Measurements from ENCODE around the gene DUSP14.

DUSP14 gene

DNA sequence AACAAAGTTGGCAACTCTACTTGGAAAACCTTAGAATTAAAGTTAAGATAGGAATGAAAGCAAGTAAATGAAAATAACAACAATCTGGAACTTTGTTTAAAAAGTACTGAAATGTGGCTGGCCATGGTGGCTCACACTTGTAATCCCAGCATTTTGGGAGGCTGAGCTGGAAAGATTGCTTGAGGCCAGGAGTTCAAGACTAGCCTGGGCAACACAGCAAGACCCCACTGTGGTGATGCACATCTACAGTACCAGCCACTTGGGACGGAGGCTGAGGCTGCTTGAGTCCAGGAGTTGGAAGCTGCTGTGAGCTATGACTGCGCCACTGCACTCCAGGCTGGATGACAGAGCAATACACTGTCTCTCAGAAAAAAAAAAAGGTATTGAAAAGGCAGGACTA, 67.8 kb downstream of the DUSP14 start:
- no peak overlapping the region for H3K4me3 ChIP-seq (ENCODE audit: low read length)
- TF ChIP-seq, protein P1, sequence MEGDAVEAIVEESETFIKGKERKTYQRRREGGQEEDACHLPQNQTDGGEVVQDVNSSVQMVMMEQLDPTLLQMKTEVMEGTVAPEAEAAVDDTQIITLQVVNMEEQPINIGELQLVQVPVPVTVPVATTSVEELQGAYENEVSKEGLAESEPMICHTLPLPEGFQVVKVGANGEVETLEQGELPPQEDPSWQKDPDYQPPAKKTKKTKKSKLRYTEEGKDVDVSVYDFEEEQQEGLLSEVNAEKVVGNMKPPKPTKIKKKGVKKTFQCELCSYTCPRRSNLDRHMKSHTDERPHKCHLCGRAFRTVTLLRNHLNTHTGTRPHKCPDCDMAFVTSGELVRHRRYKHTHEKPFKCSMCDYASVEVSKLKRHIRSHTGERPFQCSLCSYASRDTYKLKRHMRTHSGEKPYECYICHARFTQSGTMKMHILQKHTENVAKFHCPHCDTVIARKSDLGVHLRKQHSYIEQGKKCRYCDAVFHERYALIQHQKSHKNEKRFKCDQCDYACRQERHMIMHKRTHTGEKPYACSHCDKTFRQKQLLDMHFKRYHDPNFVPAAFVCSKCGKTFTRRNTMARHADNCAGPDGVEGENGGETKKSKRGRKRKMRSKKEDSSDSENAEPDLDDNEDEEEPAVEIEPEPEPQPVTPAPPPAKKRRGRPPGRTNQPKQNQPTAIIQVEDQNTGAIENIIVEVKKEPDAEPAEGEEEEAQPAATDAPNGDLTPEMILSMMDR (conservative IDR thresholded peaks at IDR 0.05; ENCODE audit: low read depth, low read length) = no peak
- DNase-seq (ENCODE audit: low read depth) = no peak

DNA sequence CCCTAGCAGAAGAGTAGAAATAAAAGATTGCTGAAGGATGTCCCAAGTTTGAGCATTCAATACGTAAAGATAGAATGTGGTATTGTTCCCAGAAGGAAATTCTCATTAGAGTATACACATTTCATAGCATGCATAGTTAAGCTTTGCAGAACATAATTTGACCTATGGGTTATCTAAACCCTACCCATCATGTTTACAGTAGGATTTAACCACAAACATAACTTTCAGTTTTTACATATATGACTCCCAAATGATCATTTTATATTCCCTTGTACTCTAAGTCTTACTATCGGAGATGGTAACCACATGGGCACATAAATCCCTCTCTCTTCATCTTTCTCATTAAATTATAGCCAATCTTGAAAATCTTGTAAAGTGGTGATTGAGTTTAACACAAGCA, 68.6 kb downstream of the DUSP14 start:
- DNase-seq (ENCODE audit: low read depth) = no peak
- TF ChIP-seq, protein P1 (conservative IDR thresholded peaks at IDR 0.05; ENCODE audit: low read depth, low read length) = no peak
- no peak overlapping the region for H3K4me3 ChIP-seq (ENCODE audit: low read length)

- TF ChIP-seq, protein P1 (conservative IDR thresholded peaks at IDR 0.05; ENCODE audit: low read depth, low read length) = no peak
- no peak for DNase-seq (ENCODE audit: low read depth)
- no peak overlapping the region for H3K4me3 ChIP-seq (ENCODE audit: low read length)
Observed at GRCh38 chr17:37562016-37562745, 72.5 kb downstream of the DUSP14 start.
